ENCODE measurements around the gene NLGN1.
"Not testable (repeated sequence)": the region's sequence is repeated elsewhere in the genome, so short reads cannot be mapped to it uniquely, and the experiment has no call there.

Gene NLGN1

GRCh38 chr3:174191895-174192294, 794.4 kb downstream of the NLGN1 start:
- no peak for DNase-seq
- in situ Hi-C loops (cut with HindIII; ENCODE audit: low pct_ligation_motif_present, low pct_unique_long_range_greater_than_20kb, low sequenced_read_pairs): no loop called here

- no peak for DNase-seq
- in situ Hi-C loops (cut with HindIII; ENCODE audit: low pct_ligation_motif_present, low pct_unique_long_range_greater_than_20kb, low sequenced_read_pairs): no loop called here
These were observed 794.9 kb downstream of the NLGN1 start for GRCh38 chr3:174192471-174192870.

- in situ Hi-C loops (cut with HindIII; ENCODE audit: low pct_ligation_motif_present, low pct_unique_long_range_greater_than_20kb, low sequenced_read_pairs): no loop called here
- no peak for DNase-seq
These were observed 796.1 kb downstream of the NLGN1 start for GRCh38 chr3:174193604-174194003.

GRCh38 chr3:174197416-174197815, 799.9 kb downstream of the NLGN1 start:
- in situ Hi-C loops (cut with HindIII; ENCODE audit: low pct_ligation_motif_present, low pct_unique_long_range_greater_than_20kb, low sequenced_read_pairs): no loop called here
- DNase-seq: no peak

- in situ Hi-C loops (cut with HindIII; ENCODE audit: low pct_ligation_motif_present, low pct_unique_long_range_greater_than_20kb, low sequenced_read_pairs): no loop called here
- DNase-seq: no peak
These were observed 800.7 kb downstream of the NLGN1 start for GRCh38 chr3:174198199-174198598.

- no peak for DNase-seq
- in situ Hi-C loops (cut with HindIII; ENCODE audit: low pct_ligation_motif_present, low pct_unique_long_range_greater_than_20kb, low sequenced_read_pairs): no loop called here
These were observed 802.2 kb downstream of the NLGN1 start for GRCh38 chr3:174199696-174200095.

GRCh38 chr3:174202116-174202515, 804.6 kb downstream of the NLGN1 start:
- in situ Hi-C loops (cut with HindIII; ENCODE audit: low pct_ligation_motif_present, low pct_unique_long_range_greater_than_20kb, low sequenced_read_pairs): no loop called here
- no peak for DNase-seq

GRCh38 chr3:174202561-174202960, 805.0 kb downstream of the NLGN1 start:
- in situ Hi-C loops (cut with HindIII; ENCODE audit: low pct_ligation_motif_present, low pct_unique_long_range_greater_than_20kb, low sequenced_read_pairs): no loop called here
- DNase-seq: no peak

GRCh38 chr3:174204765-174205164, 807.2 kb downstream of the NLGN1 start:
- DNase-seq: no peak
- in situ Hi-C loops (cut with HindIII; ENCODE audit: low pct_ligation_motif_present, low pct_unique_long_range_greater_than_20kb, low sequenced_read_pairs): no loop called here

GRCh38 chr3:174206607-174207192, 809.2 kb downstream of the NLGN1 start:
- in situ Hi-C loops (cut with HindIII; ENCODE audit: low pct_ligation_motif_present, low pct_unique_long_range_greater_than_20kb, low sequenced_read_pairs): no loop called here
- DNase-seq: no peak

GRCh38 chr3:174208161-174208560, 810.6 kb downstream of the NLGN1 start:
- in situ Hi-C loops (cut with HindIII; ENCODE audit: low pct_ligation_motif_present, low pct_unique_long_range_greater_than_20kb, low sequenced_read_pairs): no loop called here
- DNase-seq: no peak

- DNase-seq; in situ Hi-C loops (cut with HindIII; ENCODE audit: low pct_ligation_motif_present, low pct_unique_long_range_greater_than_20kb, low sequenced_read_pairs): not testable (repeated sequence)
These were observed 814.4 kb downstream of the NLGN1 start for GRCh38 chr3:174211896-174212295.

- DNase-seq: no peak
- in situ Hi-C loops (cut with HindIII; ENCODE audit: low pct_ligation_motif_present, low pct_unique_long_range_greater_than_20kb, low sequenced_read_pairs): no loop called here
These were observed 817.9 kb downstream of the NLGN1 start for GRCh38 chr3:174215456-174215855.

GRCh38 chr3:174216019-174216418, 818.5 kb downstream of the NLGN1 start:
- in situ Hi-C loops (cut with HindIII; ENCODE audit: low pct_ligation_motif_present, low pct_unique_long_range_greater_than_20kb, low sequenced_read_pairs): no loop called here
- DNase-seq: no peak

GRCh38 chr3:174216946-174217718, 819.6 kb downstream of the NLGN1 start:
- no peak for DNase-seq
- in situ Hi-C loops (cut with HindIII; ENCODE audit: low pct_ligation_motif_present, low pct_unique_long_range_greater_than_20kb, low sequenced_read_pairs): no loop called here

GRCh38 chr3:174218016-174218415, 820.5 kb downstream of the NLGN1 start:
- in situ Hi-C loops (cut with HindIII; ENCODE audit: low pct_ligation_motif_present, low pct_unique_long_range_greater_than_20kb, low sequenced_read_pairs): no loop called here
- DNase-seq: peak; percentile 21

GRCh38 chr3:174219738-174220137, 822.2 kb downstream of the NLGN1 start:
- no peak for DNase-seq
- in situ Hi-C loops (cut with HindIII; ENCODE audit: low pct_ligation_motif_present, low pct_unique_long_range_greater_than_20kb, low sequenced_read_pairs): no loop called here

GRCh38 chr3:174220775-174221554, 823.4 kb downstream of the NLGN1 start:
- in situ Hi-C loops (cut with HindIII; ENCODE audit: low pct_ligation_motif_present, low pct_unique_long_range_greater_than_20kb, low sequenced_read_pairs): no loop called here
- DNase-seq: no peak

GRCh38 chr3:174223042-174223441, 825.5 kb downstream of the NLGN1 start:
- in situ Hi-C loops (cut with HindIII; ENCODE audit: low pct_ligation_motif_present, low pct_unique_long_range_greater_than_20kb, low sequenced_read_pairs): no loop called here
- no peak for DNase-seq

GRCh38 chr3:174223626-174224025, 826.1 kb downstream of the NLGN1 start:
- in situ Hi-C loops (cut with HindIII; ENCODE audit: low pct_ligation_motif_present, low pct_unique_long_range_greater_than_20kb, low sequenced_read_pairs): no loop called here
- no peak for DNase-seq
